GM11168 (cell line): ENCODE data around the gene ARGFX.
"Not testable (repeated sequence)": the region's sequence is repeated elsewhere in the genome, so short reads cannot be mapped to it uniquely, and the experiment has no call there.

Source experiments
- in situ Hi-C: fragments of 300-500 bp; cut with MboI; formaldehyde crosslinking; loops from one replicate; pipeline ENCODE4 v1.12.0; 2022; ENCODE audit warnings: low sequenced_read_pairs; ENCODE audit not compliant: unreplicated experiment

ARGFX gene

GRCh38 chr3:121567649-121568048 lies at the start of gene ARGFX:
ARGFX (plus strand) TSS chr3:121567949; CDS start chr3:121570714, 2,765 bp downstream.
- in situ Hi-C loops: no loop called here

GRCh38 chr3:121517953-121518655 lies 49.6 kb upstream of the ARGFX start:
- in situ Hi-C loops: no loop called here

GRCh38 chr3:121520510-121520909 lies 47.2 kb upstream of the ARGFX start:
- in situ Hi-C loops: no loop called here

- in situ Hi-C loops: loop anchor here (25.0 kb wide), 1 partner anchor 733 kb away; no protein-coding TSS in a partner anchor
Measured at GRCh38 chr3:121529308-121529707, 38.4 kb upstream of the ARGFX start.

- in situ Hi-C loops: loop anchor here (25.0 kb wide), 1 partner anchor 731 kb away; no protein-coding TSS in a partner anchor
Measured at GRCh38 chr3:121531269-121531668, 36.5 kb upstream of the ARGFX start.

- in situ Hi-C loops: loop anchor here (10.0 to 25.0 kb wide), 2 partner anchors 552 to 719 kb away; no protein-coding TSS in a partner anchor
Measured at GRCh38 chr3:121542924-121543323, 24.8 kb upstream of the ARGFX start.

GRCh38 chr3:121545049-121545573 lies 22.6 kb upstream of the ARGFX start:
- in situ Hi-C loops: loop anchor here (10.0 to 25.0 kb wide), 2 partner anchors 550 to 717 kb away; no protein-coding TSS in a partner anchor

GRCh38 chr3:121545574-121546455 lies 21.9 kb upstream of the ARGFX start, which contains the start of gene POLQ:
POLQ (minus strand) TSS chr3:121545988; CDS start chr3:121545877, 111 bp downstream.
- in situ Hi-C loops: loop anchor here (10.0 to 25.0 kb wide), 2 partner anchors 549 to 716 kb away; no protein-coding TSS in a partner anchor

- in situ Hi-C loops: no loop called here
Measured at GRCh38 chr3:121552379-121552778, 15.4 kb upstream of the ARGFX start.

GRCh38 chr3:121552797-121553196 lies 15.0 kb upstream of the ARGFX start:
- in situ Hi-C loops: no loop called here

GRCh38 chr3:121557426-121557934 lies 10.3 kb upstream of the ARGFX start:
- in situ Hi-C loops: no loop called here

GRCh38 chr3:121562148-121562547 lies 5.6 kb upstream of the ARGFX start:
- in situ Hi-C loops: no loop called here

GRCh38 chr3:121566773-121567172 lies 976 bp upstream of the ARGFX start:
- in situ Hi-C loops: no loop called here

GRCh38 chr3:121574449-121574848 lies 6.7 kb downstream of the ARGFX start:
- in situ Hi-C loops: no loop called here

- in situ Hi-C loops: no loop called here
Measured at GRCh38 chr3:121581691-121582090, 13.9 kb downstream of the ARGFX start.

- in situ Hi-C loops: no loop called here
Measured at GRCh38 chr3:121584418-121584817, 16.7 kb downstream of the ARGFX start.

- in situ Hi-C loops: no loop called here
Measured at GRCh38 chr3:121592856-121593702, 25.3 kb downstream of the ARGFX start, which contains the start of gene FBXO40. FBXO40 (plus strand) TSS chr3:121593379; CDS start chr3:121620576, 27,197 bp downstream.

- in situ Hi-C loops: not testable (repeated sequence)
Measured at GRCh38 chr3:121593806-121594205, 26.1 kb downstream of the ARGFX start.

GRCh38 chr3:121594850-121595249 lies 27.1 kb downstream of the ARGFX start:
- in situ Hi-C loops: no loop called here
